Measurements from ENCODE around the gene ADCK2. TPM values are rescaled to one million over a fixed set of nuclear protein-coding genes. Genes with fewer than 3 reads are reported as not detected.
A peak's percentile ranks its signal among the peaks of the same experiment; 100 is the strongest.
"Not testable (repeated sequence)": the region's sequence is repeated elsewhere in the genome, so short reads cannot be mapped to it uniquely, and the experiment has no call there.

The ADCK2 gene
- total RNA-seq (2012; rRNA removed), result 18.0 and 25.3 TPM in 2 replicates

GRCh38 chr7:140672382-140673062 is at the start of gene ADCK2:
Gene ADCK2 (plus strand): TSS chr7:140672945. CDS start chr7:140673331, 386 bp downstream.
- Histone ChIP-seq H3K9me3 (replicated peaks; ENCODE audit: low read length) (no peaks in the 10 kb centered on the region), H3K4me3 (ENCODE audit: low read length) (peak within 1 kb of the TSS; percentile 92), H3K36me3 (ENCODE audit: insufficient read depth, low read length) (no peaks in the 10 kb centered on the region), H3K9ac (ENCODE audit: low read depth, low read length) (peak within 1 kb of the TSS; percentile 74), H3K4me2 (ENCODE audit: low read length) (peak within 1 kb of the TSS; percentile 97), H3K27me3 (ENCODE audit: control insufficient read depth, insufficient read depth, low read length) (peaks cover 9% of the 10 kb centered on the region), H3K4me1 (ENCODE audit: control insufficient read depth, insufficient read depth, low read length) (peaks cover 13% of the 10 kb centered on the region)

GRCh38 chr7:140623980-140624379 is 48.8 kb upstream of the ADCK2 start:
- Histone ChIP-seq H3K36me3 (ENCODE audit: insufficient read depth, low read length) (no peaks in the 10 kb centered on the region), H3K4me3 (ENCODE audit: low read length) (no peak overlapping the region), H3K4me2 (ENCODE audit: low read length) (no peak overlapping the region), H3K9me3 (replicated peaks; ENCODE audit: low read length) (no peaks in the 10 kb centered on the region), H3K9ac (ENCODE audit: low read depth, low read length) (no peak overlapping the region), H3K27me3 (ENCODE audit: control insufficient read depth, insufficient read depth, low read length) (peaks cover 2% of the 10 kb centered on the region), H3K4me1 (ENCODE audit: control insufficient read depth, insufficient read depth, low read length) (peaks cover 9% of the 10 kb centered on the region)

- Histone ChIP-seq H3K27me3 (ENCODE audit: control insufficient read depth, insufficient read depth, low read length) (peaks cover 8% of the 10 kb centered on the region), H3K4me3 (ENCODE audit: low read length) (no peak overlapping the region), H3K9ac (ENCODE audit: low read depth, low read length) (no peak overlapping the region), H3K4me1 (ENCODE audit: control insufficient read depth, insufficient read depth, low read length) (peaks cover 9% of the 10 kb centered on the region), H3K9me3 (replicated peaks; ENCODE audit: low read length) (no peaks in the 10 kb centered on the region), H3K4me2 (ENCODE audit: low read length) (no peak overlapping the region), H3K36me3 (ENCODE audit: insufficient read depth, low read length) (no peaks in the 10 kb centered on the region)
These were observed 48.2 kb upstream of the ADCK2 start for GRCh38 chr7:140624392-140625191.

- H3K4me1 ChIP-seq (ENCODE audit: control insufficient read depth, insufficient read depth, low read length); H3K36me3 ChIP-seq (ENCODE audit: insufficient read depth, low read length); H3K9ac ChIP-seq (ENCODE audit: low read depth, low read length); H3K27me3 ChIP-seq (ENCODE audit: control insufficient read depth, insufficient read depth, low read length); H3K4me2 ChIP-seq (ENCODE audit: low read length); H3K4me3 ChIP-seq (ENCODE audit: low read length); H3K9me3 ChIP-seq (replicated peaks; ENCODE audit: low read length): not testable (repeated sequence)
These were observed 47.6 kb upstream of the ADCK2 start for GRCh38 chr7:140625192-140625558.

- Histone ChIP-seq H3K4me1 (ENCODE audit: control insufficient read depth, insufficient read depth, low read length) (peaks cover 9% of the 10 kb centered on the region), H3K36me3 (ENCODE audit: insufficient read depth, low read length) (no peaks in the 10 kb centered on the region), H3K9ac (ENCODE audit: low read depth, low read length) (no peak overlapping the region), H3K27me3 (ENCODE audit: control insufficient read depth, insufficient read depth, low read length) (peaks cover 12% of the 10 kb centered on the region), H3K9me3 (replicated peaks; ENCODE audit: low read length) (no peaks in the 10 kb centered on the region), H3K4me3 (ENCODE audit: low read length) (no peak overlapping the region), H3K4me2 (ENCODE audit: low read length) (peak overlapping the region; percentile 10)
These were observed 46.6 kb upstream of the ADCK2 start for GRCh38 chr7:140625908-140626868.

GRCh38 chr7:140631021-140631420 is 41.7 kb upstream of the ADCK2 start:
- Histone ChIP-seq H3K4me3 (ENCODE audit: low read length) (no peak overlapping the region), H3K27me3 (ENCODE audit: control insufficient read depth, insufficient read depth, low read length) (peaks cover 33% of the 10 kb centered on the region), H3K9ac (ENCODE audit: low read depth, low read length) (no peak overlapping the region), H3K36me3 (ENCODE audit: insufficient read depth, low read length) (no peaks in the 10 kb centered on the region), H3K4me1 (ENCODE audit: control insufficient read depth, insufficient read depth, low read length) (peaks cover 8% of the 10 kb centered on the region), H3K9me3 (replicated peaks; ENCODE audit: low read length) (no peaks in the 10 kb centered on the region), H3K4me2 (ENCODE audit: low read length) (no peak overlapping the region)

GRCh38 chr7:140631602-140632001 is 41.1 kb upstream of the ADCK2 start:
- peaks cover 3% of the 10 kb centered on the region for H3K4me1 ChIP-seq (ENCODE audit: control insufficient read depth, insufficient read depth, low read length)
- no peak overlapping the region for H3K4me3 ChIP-seq (ENCODE audit: low read length)
- no peaks in the 10 kb centered on the region for H3K9me3 ChIP-seq (replicated peaks; ENCODE audit: low read length)
- H3K4me2 ChIP-seq (ENCODE audit: low read length), result no peak overlapping the region
- H3K9ac ChIP-seq (ENCODE audit: low read depth, low read length), result no peak overlapping the region
- H3K27me3 ChIP-seq (ENCODE audit: control insufficient read depth, insufficient read depth, low read length), result peaks cover 36% of the 10 kb centered on the region
- H3K36me3 ChIP-seq (ENCODE audit: insufficient read depth, low read length), result no peaks in the 10 kb centered on the region

- peaks cover 8% of the 10 kb centered on the region for H3K4me1 ChIP-seq (ENCODE audit: control insufficient read depth, insufficient read depth, low read length)
- no peak overlapping the region for H3K9ac ChIP-seq (ENCODE audit: low read depth, low read length)
- H3K4me2 ChIP-seq (ENCODE audit: low read length), result no peak overlapping the region
- H3K9me3 ChIP-seq (replicated peaks; ENCODE audit: low read length), result no peaks in the 10 kb centered on the region
- no peaks in the 10 kb centered on the region for H3K36me3 ChIP-seq (ENCODE audit: insufficient read depth, low read length)
- H3K4me3 ChIP-seq (ENCODE audit: low read length), result no peak overlapping the region
- peaks cover 58% of the 10 kb centered on the region for H3K27me3 ChIP-seq (ENCODE audit: control insufficient read depth, insufficient read depth, low read length)
These were observed 37.4 kb upstream of the ADCK2 start for GRCh38 chr7:140635345-140635744.

GRCh38 chr7:140635816-140636215 is 36.9 kb upstream of the ADCK2 start:
- no peak overlapping the region for H3K4me2 ChIP-seq (ENCODE audit: low read length)

GRCh38 chr7:140637400-140637799 is 35.3 kb upstream of the ADCK2 start:
- no peak overlapping the region for H3K9ac ChIP-seq (ENCODE audit: low read depth, low read length)
- H3K4me1 ChIP-seq (ENCODE audit: control insufficient read depth, insufficient read depth, low read length), result peaks cover 8% of the 10 kb centered on the region
- H3K27me3 ChIP-seq (ENCODE audit: control insufficient read depth, insufficient read depth, low read length), result peaks cover 57% of the 10 kb centered on the region

More at GRCh38 chr7:140635816-140636215, 36.9 kb upstream of the ADCK2 start:
- Histone ChIP-seq H3K9ac (ENCODE audit: low read depth, low read length) (no peak overlapping the region), H3K36me3 (ENCODE audit: insufficient read depth, low read length) (no peaks in the 10 kb centered on the region), H3K9me3 (replicated peaks; ENCODE audit: low read length) (no peaks in the 10 kb centered on the region), H3K4me1 (ENCODE audit: control insufficient read depth, insufficient read depth, low read length) (peaks cover 8% of the 10 kb centered on the region), H3K4me3 (ENCODE audit: low read length) (no peak overlapping the region), H3K27me3 (ENCODE audit: control insufficient read depth, insufficient read depth, low read length) (peaks cover 60% of the 10 kb centered on the region)

GRCh38 chr7:140638173-140638791 is 34.5 kb upstream of the ADCK2 start:
- Histone ChIP-seq H3K4me3 (ENCODE audit: low read length) (no peak overlapping the region), H3K4me1 (ENCODE audit: control insufficient read depth, insufficient read depth, low read length) (peaks cover 8% of the 10 kb centered on the region), H3K27me3 (ENCODE audit: control insufficient read depth, insufficient read depth, low read length) (peaks cover 57% of the 10 kb centered on the region)

More at GRCh38 chr7:140637400-140637799, 35.3 kb upstream of the ADCK2 start:
- Histone ChIP-seq H3K4me2 (ENCODE audit: low read length) (no peak overlapping the region), H3K36me3 (ENCODE audit: insufficient read depth, low read length) (no peaks in the 10 kb centered on the region), H3K4me3 (ENCODE audit: low read length) (no peak overlapping the region), H3K9me3 (replicated peaks; ENCODE audit: low read length) (no peaks in the 10 kb centered on the region)

More at GRCh38 chr7:140638173-140638791, 34.5 kb upstream of the ADCK2 start:
- Histone ChIP-seq H3K36me3 (ENCODE audit: insufficient read depth, low read length) (no peaks in the 10 kb centered on the region), H3K9me3 (replicated peaks; ENCODE audit: low read length) (no peaks in the 10 kb centered on the region), H3K4me2 (ENCODE audit: low read length) (no peak overlapping the region), H3K9ac (ENCODE audit: low read depth, low read length) (no peak overlapping the region)

All from skeletal muscle satellite cell (primary cell).